Hematopoietic multipotent progenitor cell treated with erythropoietin and hydrocortisone succinate and interleukin-3 and kit ligand, for 6 days (in vitro differentiated cells): ENCODE results near the gene SERPINB6.
"Not testable (repeated sequence)": the region's sequence is repeated elsewhere in the genome, so short reads cannot be mapped to it uniquely, and the experiment has no call there.

Experiments used
- DNase-seq: peaks from one replicate; pipeline ENCODE4 v3.0.0-alpha.2; 2015

The SERPINB6 gene

GRCh38 chr6:2971420-2972218, at the start of gene SERPINB6:
TSS of gene SERPINB6 (minus strand) at chr6:2971567. CDS start at chr6:2959332, 12,235 bp downstream.
- DNase-seq, result peak; percentile 67

- no peak for DNase-seq
Measured at GRCh38 chr6:3019749-3020320, 48.5 kb upstream of the SERPINB6 start.

- DNase-seq, result no peak
Measured at GRCh38 chr6:3019065-3019464, 47.7 kb upstream of the SERPINB6 start.

GRCh38 chr6:3017304-3017703, 45.9 kb upstream of the SERPINB6 start:
- DNase-seq, result no peak

GRCh38 chr6:3016473-3017280, 45.3 kb upstream of the SERPINB6 start:
- DNase-seq, result no peak

- no peak for DNase-seq
Measured at GRCh38 chr6:3015144-3015543, 43.8 kb upstream of the SERPINB6 start.

- DNase-seq, result no peak
Measured at GRCh38 chr6:3014675-3015066, 43.3 kb upstream of the SERPINB6 start.

- no peak for DNase-seq
Measured at GRCh38 chr6:3013901-3014674, 42.7 kb upstream of the SERPINB6 start.

- peak; percentile 65 for DNase-seq
Measured at GRCh38 chr6:3013486-3013885, 42.1 kb upstream of the SERPINB6 start.

GRCh38 chr6:3011592-3011991, 40.2 kb upstream of the SERPINB6 start:
- no peak for DNase-seq

GRCh38 chr6:3011158-3011557, 39.8 kb upstream of the SERPINB6 start:
- DNase-seq, result no peak

GRCh38 chr6:3009930-3010329, 38.6 kb upstream of the SERPINB6 start:
- DNase-seq, result no peak

- DNase-seq, result not testable (repeated sequence)
Measured at GRCh38 chr6:3008712-3009265, 37.4 kb upstream of the SERPINB6 start.

- DNase-seq, result no peak
Measured at GRCh38 chr6:3007571-3007970, 36.2 kb upstream of the SERPINB6 start.

GRCh38 chr6:3006476-3006875, 35.1 kb upstream of the SERPINB6 start:
- DNase-seq, result no peak

GRCh38 chr6:3005874-3006273, 34.5 kb upstream of the SERPINB6 start:
- no peak for DNase-seq

- no peak for DNase-seq
Measured at GRCh38 chr6:3005077-3005476, 33.7 kb upstream of the SERPINB6 start.

GRCh38 chr6:3003226-3003625, 31.9 kb upstream of the SERPINB6 start:
- not testable (repeated sequence) for DNase-seq

GRCh38 chr6:3001773-3002293, 30.5 kb upstream of the SERPINB6 start:
- DNase-seq, result peak; percentile 97

GRCh38 chr6:3001146-3001772, 29.9 kb upstream of the SERPINB6 start:
- DNase-seq, result no peak

GRCh38 chr6:2999618-3000557, 28.5 kb upstream of the SERPINB6 start, which contains the start of gene NQO2:
TSS of gene NQO2 (plus strand) at chr6:2999894. CDS start at chr6:3006553, 6,659 bp downstream.
- DNase-seq, result peak; percentile 93
